Endothelial cell of umbilical vein (primary cell): ENCODE data around the gene LRFN2. TPM values are rescaled to one million over a fixed set of nuclear protein-coding genes. Genes with fewer than 3 reads are reported as not detected.

ENCODE experiments used
- BruUV-seq: library from RNA; stranded (reverse); fragments of 400-500 nt; replicated peaks from 2 replicates; lab custom pipeline; 2021; lab: Mats Ljungman, UMichigan
- CTCF ChIA-PET: fragments of 300-600, 350-600 bp; sonication (Branson Sonifier 250); formaldehyde crosslinking; loops from one replicate; lab custom pipeline; 2021; ENCODE audit warnings: antibody characterized with exemption, inconsistent platforms; lab: Charles Lee
- POLR2A ChIA-PET: fragments of 300-600, 350-600 bp; sonication (Branson Sonifier 250); formaldehyde crosslinking; loops from one replicate; lab custom pipeline; 2021; ENCODE audit warnings: antibody characterized with exemption, inconsistent platforms; lab: Charles Lee
- DNase-seq: peaks from one replicate; pipeline ENCODE4 v3.0.0-alpha.2; 2011; ENCODE audit warnings: low read depth, low spot score
- FAIRE-seq: peaks from 2 replicates; lab custom pipeline; 2011; peaks lifted over from hg19 to GRCh38; lab: Jason Lieb, UNC
- H2AFZ ChIP-seq: 2 replicates; pipeline ENCODE4 v1.6.0; 2012; ENCODE audit warnings: low read depth, low read length, control low read depth, inconsistent platforms
- H3K27ac ChIP-seq: 2 replicates; pipeline ENCODE4 v1.5.1; 2011; ENCODE audit warnings: low read depth, mild to moderate bottlenecking, control low read depth, low read length, moderate library complexity; ENCODE audit not compliant: insufficient read depth
- H3K27me3 ChIP-seq, 2 experiments: 2 replicates each; pipeline versions ENCODE4 v1.6.0 to v1.6.1; 2011; ENCODE audit warnings: low read length in 2 of 2, mixed read lengths in 1 of 2; ENCODE audit not compliant: control insufficient read depth in 2 of 2, insufficient read depth in 2 of 2
- H3K36me3 ChIP-seq, 2 experiments: 2 replicates in 1 of 2; 3 replicates in 1 of 2; pipeline ENCODE4 v1.5.1; 2011; ENCODE audit warnings: low read length in 2 of 2, mild to moderate bottlenecking in 1 of 2, moderate library complexity in 1 of 2; ENCODE audit not compliant: control insufficient read depth in 2 of 2, insufficient read depth in 2 of 2; ENCODE audit errors: extremely low read depth in 1 of 2
- H3K4me1 ChIP-seq: 3 replicates; pipeline ENCODE4 v1.5.1; 2011; ENCODE audit warnings: mild to moderate bottlenecking, low read length; ENCODE audit not compliant: control insufficient read depth, insufficient read depth; ENCODE audit errors: extremely low read depth
- H3K4me2 ChIP-seq: 2 replicates; pipeline ENCODE4 v1.6.1; 2011; ENCODE audit warnings: low read length, control low read depth, mixed read lengths; ENCODE audit not compliant: insufficient read depth
- H3K4me3 ChIP-seq, 3 experiments: fragments of 200-600 bp in 1 of 3; sonication (generic), shearing (Covaris generic) in 1 of 3; replicated peaks in 1 of 3; 2 replicates each; pipeline ENCODE4 v1.5.1; 2011 to 2016; ENCODE audit warnings: control low read depth in 3 of 3, low read length in 3 of 3, mild to moderate bottlenecking in 2 of 3, inconsistent platforms in 1 of 3, low read depth in 1 of 3, moderate library complexity in 1 of 3; ENCODE audit not compliant: insufficient read depth in 1 of 3
- H3K79me2 ChIP-seq: 2 replicates; pipeline ENCODE4 v1.6.0; 2012; ENCODE audit warnings: low read length, inconsistent platforms; ENCODE audit not compliant: control insufficient read depth, insufficient read depth
- H3K9ac ChIP-seq: replicated peaks from 2 replicates; pipeline ENCODE3; 2011; ENCODE audit warnings: low read length, control low read depth; ENCODE audit not compliant: insufficient read depth; ENCODE audit errors: extremely low read depth
- H3K9me1 ChIP-seq: replicated peaks from 3 replicates; pipeline ENCODE4 v1.6.0; 2011; ENCODE audit warnings: mild to moderate bottlenecking, low read length; ENCODE audit not compliant: control insufficient read depth, insufficient read depth; ENCODE audit errors: extremely low read depth
- H3K9me3 ChIP-seq: replicated peaks from 2 replicates; pipeline ENCODE4 v1.5.1; 2012; ENCODE audit warnings: low read length, inconsistent platforms; ENCODE audit not compliant: control insufficient read depth, insufficient read depth
- H4K20me1 ChIP-seq: replicated peaks from 2 replicates; pipeline ENCODE3; 2011; ENCODE audit warnings: mild to moderate bottlenecking, low read length; ENCODE audit not compliant: control insufficient read depth, insufficient read depth; ENCODE audit errors: extremely low read depth
- EZH2 ChIP-seq: IDR thresholded peaks from 2 replicates; pipeline ENCODE4 v1.6.1; 2012; ENCODE audit warnings: borderline replicate concordance, low read depth, mild to moderate bottlenecking, moderate library complexity, low read length, inconsistent platforms; ENCODE audit not compliant: severe bottlenecking
- FOS ChIP-seq: IDR thresholded peaks from 2 replicates; pipeline ENCODE4 v1.6.1; 2011; ENCODE audit warnings: mild to moderate bottlenecking, low read length, moderate library complexity, borderline replicate concordance; ENCODE audit not compliant: insufficient read depth
- GATA2 ChIP-seq: IDR thresholded peaks from 2 replicates; pipeline ENCODE4 v1.7.0; 2011; ENCODE audit warnings: low read depth, mild to moderate bottlenecking, moderate library complexity, mixed read lengths, low read length; ENCODE audit not compliant: insufficient read length, insufficient read depth
- MAX ChIP-seq: IDR thresholded peaks from 2 replicates; pipeline ENCODE4 v1.6.1; 2011; ENCODE audit not compliant: insufficient read depth, insufficient read length
- dilution Hi-C: fragments of 300-500 bp; cut with MboI; formaldehyde crosslinking; loops from one replicate; pipeline ENCODE4 v1.15.0; 2019; ENCODE audit warnings: low sequenced_read_pairs; ENCODE audit not compliant: extremely low pct_ligation_motif_present
- intact Hi-C: fragments of 100-400 bp; cut with micrococcal nuclease; formaldehyde crosslinking; loops from one replicate; pipeline ENCODE4 v1.10.0; 2022
- polyA plus RNA-seq, 4 experiments: library from polyadenylated mRNA; depleted of rRNA in 3 of 4; stranded (reverse) in 3 of 4; unstranded in 1 of 4; fragments of >200 nt; gene quantifications; 2 replicates each; pipeline versions ENCODE4 v1.2.1 to v1.2.3, GENCODE V29; 2011 to 2012; ENCODE audit warnings: missing spikeins in 1 of 4
- total RNA-seq: library from RNA; stranded (reverse); gene quantifications from 2 replicates; pipeline ENCODE4 v1.2.3, GENCODE V29; 2021
- TF ChIP-seq, protein P1 (sequence below), 2 donors: IDR thresholded peaks; 1 replicate in 1 of 2; 2 replicates in 1 of 2; pipeline ENCODE4 v1.5.1; 2011; ENCODE audit warnings: low read length in 2 of 2, mild to moderate bottlenecking in 2 of 2, moderate library complexity in 2 of 2, control low read depth in 1 of 2, inconsistent platforms in 1 of 2, low read depth in 1 of 2; ENCODE audit not compliant: insufficient read depth in 1 of 2; ENCODE audit errors: extremely low read depth in 1 of 2

Gene LRFN2
- total and polyA plus RNA-seq, 2 donors (not counting 3 experiments of a cell fraction or from before 2014, with no cell fraction given) = not detected

- H3K4me2 ChIP-seq = no peak overlapping the region
- no TSS peak for BruUV-seq
- H3K79me2 ChIP-seq = no peaks in the 10 kb centered on the region
- CTCF ChIA-PET = no interaction called here
- no peak overlapping the region for H3K27ac ChIP-seq
- POLR2A ChIA-PET = no interaction called here
- H3K27me3 ChIP-seq = no peaks in the 10 kb centered on the region
- dilution Hi-C loops = no loop called here
- no peaks in the 10 kb centered on the region for H3K9me1 ChIP-seq
- FAIRE-seq (no peak), DNase-seq (no peak)
- H2AFZ ChIP-seq = no peak overlapping the region
- intact Hi-C loops = no loop called here
- H3K9ac ChIP-seq = no peak overlapping the region
- H4K20me1 ChIP-seq = no peaks in the 10 kb centered on the region
- H3K4me3 ChIP-seq = no peak overlapping the region
- no peaks in the 10 kb centered on the region for H3K4me1 ChIP-seq
- no peaks in the 10 kb centered on the region for H3K9me3 ChIP-seq
- TF ChIP-seq EZH2 (no peak), FOS (no peak), MAX (no peak), GATA2 (no peak)
- TF ChIP-seq, protein P1, sequence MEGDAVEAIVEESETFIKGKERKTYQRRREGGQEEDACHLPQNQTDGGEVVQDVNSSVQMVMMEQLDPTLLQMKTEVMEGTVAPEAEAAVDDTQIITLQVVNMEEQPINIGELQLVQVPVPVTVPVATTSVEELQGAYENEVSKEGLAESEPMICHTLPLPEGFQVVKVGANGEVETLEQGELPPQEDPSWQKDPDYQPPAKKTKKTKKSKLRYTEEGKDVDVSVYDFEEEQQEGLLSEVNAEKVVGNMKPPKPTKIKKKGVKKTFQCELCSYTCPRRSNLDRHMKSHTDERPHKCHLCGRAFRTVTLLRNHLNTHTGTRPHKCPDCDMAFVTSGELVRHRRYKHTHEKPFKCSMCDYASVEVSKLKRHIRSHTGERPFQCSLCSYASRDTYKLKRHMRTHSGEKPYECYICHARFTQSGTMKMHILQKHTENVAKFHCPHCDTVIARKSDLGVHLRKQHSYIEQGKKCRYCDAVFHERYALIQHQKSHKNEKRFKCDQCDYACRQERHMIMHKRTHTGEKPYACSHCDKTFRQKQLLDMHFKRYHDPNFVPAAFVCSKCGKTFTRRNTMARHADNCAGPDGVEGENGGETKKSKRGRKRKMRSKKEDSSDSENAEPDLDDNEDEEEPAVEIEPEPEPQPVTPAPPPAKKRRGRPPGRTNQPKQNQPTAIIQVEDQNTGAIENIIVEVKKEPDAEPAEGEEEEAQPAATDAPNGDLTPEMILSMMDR (IDR thresholded peaks at IDR 0.05; ENCODE audit: extremely low read depth in 1 of 2, insufficient read depth in 1 of 2, low read depth in 1 of 2, low read length in 2 of 2) = no peak
- H3K36me3 ChIP-seq = no peaks in the 10 kb centered on the region
These were observed 189.7 kb downstream of the LRFN2 start for GRCh38 chr6:40397287-40398033.
